GM19193 (cell line): Measurements from ENCODE around the gene CALN1.

Experiments
- POLR2A ChIP-seq: IDR thresholded peaks from 4 replicates; pipeline ENCODE4 v1.6.1; 2011; ENCODE audit not compliant: insufficient read depth, insufficient read length; ENCODE audit errors: extremely low read depth

CALN1 gene

DNA sequence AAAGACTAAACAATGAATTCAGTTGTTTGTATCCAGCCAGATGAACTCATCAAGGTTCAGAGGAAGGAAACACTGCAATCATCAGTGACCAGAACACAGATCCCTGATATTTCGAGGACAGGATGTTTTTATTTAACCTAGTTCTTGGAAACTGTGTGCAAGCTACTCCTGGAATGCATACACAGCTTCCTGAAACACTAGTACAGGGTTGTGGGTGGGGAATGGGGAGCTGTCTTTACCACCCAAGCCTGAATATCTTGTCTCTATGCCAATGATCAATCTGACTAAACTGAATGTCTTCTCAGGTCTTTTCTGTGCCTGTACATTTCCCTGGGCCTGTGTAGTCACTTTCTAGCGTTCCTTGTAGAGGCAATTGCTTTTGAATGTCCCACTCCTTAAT lies 374.6 kb downstream of the CALN1 start:
- TF ChIP-seq POLR2A = no peak

DNA sequence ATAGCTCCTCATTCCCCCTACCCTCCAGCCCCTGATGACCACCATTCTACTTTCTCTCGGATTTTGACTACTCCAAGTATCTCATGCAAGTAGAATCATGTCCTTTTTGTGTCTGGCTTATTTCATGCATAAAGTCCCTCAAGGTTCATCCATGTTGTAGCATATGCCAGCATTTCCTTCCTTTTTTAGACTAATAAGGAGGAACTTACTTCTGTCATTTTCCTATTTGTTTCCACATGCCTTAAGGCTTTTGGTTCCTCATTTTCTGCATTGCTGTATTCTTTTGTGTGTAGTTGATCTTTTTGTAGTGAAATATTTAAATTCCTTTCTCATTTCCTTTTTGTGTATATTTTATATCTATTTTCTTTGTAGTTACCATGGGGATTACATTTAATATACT lies 376.9 kb downstream of the CALN1 start:
- TF ChIP-seq POLR2A = no peak

DNA sequence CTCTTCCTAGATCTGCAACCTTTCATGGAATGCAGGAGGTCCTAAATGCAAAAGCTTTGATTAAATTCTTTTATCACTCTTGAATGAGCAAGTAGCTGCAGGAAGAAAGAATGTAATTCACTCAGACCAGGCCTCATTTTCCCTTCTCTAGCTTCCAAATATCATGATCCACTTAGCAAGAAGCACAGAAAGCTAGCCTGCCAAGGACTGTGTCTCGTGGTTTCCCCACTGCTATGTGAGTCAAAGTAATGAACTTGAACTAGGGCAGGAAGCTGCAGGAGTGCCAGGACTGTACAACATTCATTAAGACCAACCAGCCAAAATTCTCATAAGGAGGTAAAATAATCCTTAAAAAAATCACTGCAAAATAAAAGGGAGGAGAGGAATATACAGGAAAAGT lies 379.2 kb downstream of the CALN1 start:
- no peak for TF ChIP-seq POLR2A

DNA sequence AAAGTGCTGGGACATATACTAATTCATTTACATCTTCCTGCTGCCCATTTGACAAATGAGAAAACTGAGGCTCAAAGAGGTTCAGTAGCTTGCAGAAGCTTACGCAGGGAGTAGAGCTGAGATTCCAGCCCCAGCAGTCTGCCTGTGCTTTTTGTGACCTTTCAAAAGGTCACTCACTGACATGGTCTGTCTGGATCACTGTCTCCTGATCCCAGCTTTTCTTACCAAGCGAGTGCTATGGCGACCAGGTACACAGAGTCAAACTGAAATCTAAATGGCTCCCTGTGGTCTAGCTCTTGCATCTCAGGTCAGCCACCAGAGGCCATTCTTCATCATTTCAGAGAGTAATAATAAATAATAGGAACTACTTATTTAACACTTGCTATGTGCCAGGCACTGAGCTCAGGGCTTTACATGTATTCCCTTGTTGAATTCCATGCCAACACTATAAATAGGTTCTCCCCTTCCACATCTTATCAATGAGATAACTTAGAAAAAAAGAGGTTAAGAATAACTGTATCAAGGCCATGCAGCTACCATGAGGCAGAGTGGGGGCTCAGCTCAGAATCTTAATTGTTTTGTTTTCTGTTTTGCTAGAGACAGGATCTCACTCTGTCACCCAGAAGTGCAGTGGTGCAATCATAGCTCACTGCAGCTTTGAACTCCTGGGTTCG lies 381.0 kb downstream of the CALN1 start:
- no peak for TF ChIP-seq POLR2A

DNA sequence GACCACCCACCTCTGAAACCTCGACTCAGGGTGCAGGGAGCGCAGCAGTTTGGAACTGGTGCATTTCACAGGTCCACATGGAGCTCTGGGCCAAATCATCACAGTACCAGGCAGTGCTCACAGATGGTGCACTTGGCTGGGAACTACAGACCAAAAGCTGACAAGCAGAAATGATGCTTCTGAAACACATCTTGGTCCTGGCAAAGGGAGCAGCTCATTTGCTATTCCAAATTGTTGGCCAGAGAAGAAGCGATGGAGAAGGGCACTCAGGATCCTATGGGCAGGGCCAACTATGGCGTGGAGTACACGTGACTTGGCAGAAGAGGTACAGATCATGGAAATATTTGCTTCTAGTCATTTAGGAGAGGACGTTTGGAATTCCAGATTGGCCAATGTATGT lies 383.9 kb downstream of the CALN1 start:
- TF ChIP-seq POLR2A = no peak

DNA sequence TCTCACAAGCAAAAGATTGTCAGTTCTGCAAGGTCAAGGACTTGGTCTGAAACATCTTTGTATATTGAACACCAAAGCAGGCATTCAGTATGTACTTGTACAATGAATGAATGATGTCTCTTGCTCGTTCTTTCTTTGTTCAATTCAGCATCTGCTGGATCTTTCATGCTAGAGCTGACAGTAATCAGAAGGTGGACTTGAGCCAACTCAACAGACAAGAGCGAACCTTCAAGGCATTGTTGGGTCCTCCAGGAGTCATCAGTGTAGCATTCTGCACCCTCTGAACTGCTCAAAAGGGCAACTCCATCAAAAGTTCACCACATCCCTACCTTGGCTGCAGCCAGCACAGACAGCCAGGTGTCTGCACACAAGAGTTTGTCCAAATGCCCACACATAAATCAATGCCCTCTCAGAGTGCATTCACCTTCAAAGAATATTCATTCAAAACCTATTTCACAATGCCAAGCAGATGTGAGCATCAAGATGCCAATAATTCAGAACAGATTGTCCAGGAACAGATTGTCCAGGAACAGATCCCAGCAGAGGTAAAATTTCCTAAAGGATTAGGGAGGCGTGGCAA lies 386.7 kb downstream of the CALN1 start:
- TF ChIP-seq POLR2A = no peak

DNA sequence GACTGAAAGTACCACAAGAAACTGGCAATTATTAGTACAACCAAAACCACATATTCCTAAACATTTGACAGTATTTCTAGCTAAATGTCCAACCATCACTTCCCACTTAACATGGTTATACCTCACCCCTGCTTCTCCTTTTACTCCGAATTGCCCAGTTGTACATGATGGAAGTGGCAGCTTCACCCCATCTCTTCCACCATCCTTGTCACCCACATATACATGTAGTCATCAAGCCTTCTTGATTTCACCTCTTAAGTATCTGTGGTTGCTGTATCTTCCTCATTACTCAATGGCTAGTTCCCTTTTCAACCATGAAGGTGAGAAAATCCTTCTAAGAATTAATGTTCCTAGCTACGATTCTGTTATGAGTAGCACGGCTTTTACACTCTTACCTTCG lies 388.2 kb downstream of the CALN1 start:
- TF ChIP-seq POLR2A = no peak

DNA sequence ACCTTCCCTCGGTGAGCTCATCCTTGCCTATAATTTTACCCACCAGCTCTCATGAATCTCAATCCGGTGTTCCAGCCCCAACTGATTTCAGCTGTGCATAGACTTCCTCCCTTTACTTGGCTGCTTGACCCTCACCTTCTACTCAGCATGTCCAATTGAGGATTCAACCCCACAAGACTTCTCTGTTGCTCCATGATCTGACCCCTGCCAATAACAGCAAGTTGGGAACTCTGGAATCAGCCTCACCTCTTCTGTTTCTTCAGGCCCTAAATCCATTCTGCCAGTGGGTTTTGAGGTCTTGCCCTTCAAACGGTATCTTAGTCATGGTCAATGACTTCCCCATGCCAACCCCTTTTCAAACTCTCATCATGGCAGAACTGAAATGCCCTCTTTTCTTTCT lies 390.4 kb downstream of the CALN1 start:
- no peak for TF ChIP-seq POLR2A

DNA sequence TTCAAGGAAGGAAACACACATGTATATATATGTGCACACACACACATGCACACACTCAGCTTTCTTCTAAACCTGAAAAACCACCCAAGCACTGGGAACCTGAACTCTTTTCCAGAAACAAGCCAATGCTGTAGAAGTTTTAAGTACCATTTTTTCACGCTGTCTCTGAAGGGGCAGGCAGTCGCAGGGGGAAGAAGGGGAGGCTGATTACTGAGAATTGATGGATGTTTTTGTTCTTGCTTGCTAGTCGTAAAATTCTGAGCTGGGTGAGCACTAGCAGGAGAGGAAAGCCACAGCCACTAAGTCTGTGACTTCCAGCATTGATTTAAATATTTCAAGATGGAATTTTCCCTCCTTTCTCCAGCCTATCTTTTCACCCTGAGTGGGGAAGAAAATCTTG lies 391.8 kb downstream of the CALN1 start:
- no peak for TF ChIP-seq POLR2A

DNA sequence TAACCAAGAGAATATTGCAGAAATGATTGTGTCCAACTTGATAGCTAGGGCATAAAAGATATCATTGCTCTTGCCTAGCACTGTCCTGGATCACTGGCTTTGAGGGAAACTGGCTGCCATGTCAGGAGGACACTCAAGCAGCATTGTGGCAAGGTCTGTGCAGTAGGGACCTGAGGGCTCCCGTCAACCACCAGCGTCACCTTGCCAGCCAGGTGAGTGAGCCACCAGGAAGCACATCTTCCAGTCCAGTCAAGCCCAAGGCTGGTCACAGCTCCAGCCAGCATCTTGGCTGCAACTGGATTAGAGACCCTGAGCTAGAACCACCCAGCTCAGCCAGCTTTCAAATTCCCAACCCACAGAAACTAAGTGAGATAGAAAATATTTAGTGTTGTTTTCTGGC lies 392.7 kb downstream of the CALN1 start:
- no peak for TF ChIP-seq POLR2A

DNA sequence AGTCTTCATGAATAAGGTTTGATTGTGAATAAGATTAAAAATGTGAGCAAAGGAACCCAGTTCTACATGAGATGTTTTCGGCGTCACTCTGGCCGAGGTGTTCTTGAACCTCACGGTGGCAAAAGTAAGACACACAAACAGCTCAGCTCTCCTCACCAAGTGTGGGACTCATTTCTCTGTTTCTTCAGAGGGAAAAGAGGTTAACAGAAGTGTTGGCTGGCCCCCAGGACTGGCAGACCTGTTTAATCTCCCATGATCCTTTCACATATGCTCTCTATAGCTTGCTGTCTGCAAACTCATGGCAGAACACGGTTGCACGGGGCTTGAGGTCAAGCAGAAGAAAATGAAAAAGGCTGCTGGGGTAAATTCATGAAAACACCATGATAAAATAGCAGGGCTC lies 394.4 kb downstream of the CALN1 start:
- TF ChIP-seq POLR2A = no peak

DNA sequence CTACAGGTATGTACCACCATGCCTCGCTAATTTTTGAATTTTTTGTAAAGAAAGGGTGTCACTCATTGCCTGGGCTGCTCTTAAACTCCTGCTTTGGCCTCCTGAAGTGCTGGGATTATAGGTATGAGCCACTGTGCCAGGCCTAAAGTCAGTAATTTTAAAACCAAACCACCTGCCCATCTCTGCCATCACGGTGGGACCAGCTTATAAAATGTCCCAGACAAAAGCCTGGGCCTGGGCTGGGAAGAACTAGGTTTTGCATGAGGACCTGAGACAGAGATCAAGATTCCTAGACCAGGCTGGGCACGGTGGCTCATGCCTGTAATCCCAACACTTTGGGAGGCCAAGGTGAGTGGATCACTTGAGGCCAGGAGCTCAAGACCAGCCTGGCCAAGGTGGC lies 395.6 kb downstream of the CALN1 start:
- TF ChIP-seq POLR2A = no peak

DNA sequence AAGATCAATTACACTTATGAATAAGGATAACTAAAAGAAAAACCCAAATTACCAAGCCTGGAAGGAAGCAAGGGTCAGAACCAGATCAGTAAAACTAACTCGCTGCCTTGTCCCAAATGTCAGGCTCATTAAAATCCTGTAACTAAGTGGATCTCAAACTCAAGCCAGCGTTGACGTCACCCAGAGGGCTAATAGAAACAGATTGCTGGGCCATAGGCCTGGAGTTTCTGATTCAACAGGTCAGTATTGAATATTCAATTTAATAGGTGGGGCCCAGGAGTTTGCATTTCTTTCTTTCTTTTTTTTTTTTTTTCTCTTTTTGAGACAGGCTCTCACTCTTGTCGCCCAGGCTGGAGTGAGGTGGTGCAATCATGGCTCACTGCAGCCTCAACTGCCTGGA lies 397.0 kb downstream of the CALN1 start:
- no peak for TF ChIP-seq POLR2A

DNA sequence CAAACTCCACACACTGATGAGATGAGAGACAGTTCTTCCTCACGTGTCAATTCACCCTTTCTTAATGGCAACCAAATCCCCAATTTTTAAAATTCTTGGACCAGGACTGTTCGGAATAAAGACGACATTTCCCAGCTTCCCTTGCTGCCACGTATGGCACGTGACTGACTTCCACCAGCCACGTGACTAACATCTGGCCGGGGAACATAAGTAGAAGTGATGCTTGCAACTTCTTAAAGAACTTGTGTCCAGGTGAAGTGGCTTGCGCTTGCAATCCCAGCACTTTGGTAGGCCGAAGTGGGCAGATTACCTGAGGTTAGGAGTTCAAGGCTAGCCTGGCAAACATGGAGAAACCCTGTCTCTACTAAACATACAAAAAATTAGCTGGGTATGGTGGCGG lies 405.1 kb downstream of the CALN1 start:
- no peak for TF ChIP-seq POLR2A

DNA sequence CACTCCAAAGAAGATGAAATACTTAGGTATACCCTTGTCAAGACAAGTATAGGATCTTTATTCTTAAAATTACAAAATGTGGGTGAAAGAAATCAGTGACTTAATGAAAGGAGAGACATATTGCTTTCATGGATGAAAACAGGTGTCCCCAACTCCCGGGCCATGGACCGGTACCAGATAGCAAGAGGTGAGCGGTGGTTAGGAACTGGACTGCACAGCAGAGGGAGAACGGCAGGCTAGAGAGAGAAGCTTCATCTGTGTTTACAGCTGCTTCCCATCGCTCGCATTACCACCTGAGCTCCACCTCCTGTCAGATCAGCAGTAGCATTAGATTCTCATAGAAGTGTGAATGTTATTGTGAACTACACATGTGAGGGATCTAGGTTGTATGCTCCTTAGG lies 408.9 kb downstream of the CALN1 start:
- no peak for TF ChIP-seq POLR2A

DNA sequence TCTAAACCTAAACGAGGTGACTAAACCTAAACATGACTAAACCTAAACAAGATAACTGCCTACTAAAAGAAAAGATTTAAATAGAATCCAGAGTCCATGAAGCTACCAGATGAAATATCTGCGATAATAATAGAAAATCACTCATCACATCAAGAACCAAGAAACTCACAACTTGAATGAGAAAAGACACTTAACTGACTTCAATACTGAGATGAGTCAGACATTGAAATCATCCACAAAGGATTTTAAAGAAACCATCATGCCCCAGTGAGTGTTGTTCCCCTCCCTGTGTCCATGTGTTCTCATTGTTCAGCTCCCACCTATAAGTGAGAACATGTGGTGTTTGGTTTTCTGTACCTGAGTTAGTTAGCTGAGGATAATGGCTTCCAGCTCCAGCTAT lies 416.0 kb downstream of the CALN1 start:
- no peak for TF ChIP-seq POLR2A

DNA sequence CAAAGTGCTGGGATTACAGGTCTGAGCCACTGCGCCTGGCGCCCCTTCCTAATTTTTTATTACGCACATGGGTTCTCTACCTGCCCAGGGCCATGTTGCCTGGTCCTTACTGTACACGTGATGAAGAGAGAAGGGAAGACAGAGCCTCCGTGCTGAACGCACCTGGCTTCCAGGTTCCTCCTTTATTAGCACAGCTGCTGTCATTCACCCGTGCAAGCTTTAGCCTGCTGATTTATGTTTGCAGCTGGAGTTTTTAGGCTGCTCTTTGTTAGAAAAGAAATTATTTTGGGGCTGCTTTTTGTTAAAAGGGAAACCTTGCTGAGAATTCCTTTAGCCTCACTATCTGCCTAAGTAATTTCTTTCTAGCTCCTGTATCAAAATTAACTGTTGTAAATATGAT lies 417.0 kb downstream of the CALN1 start:
- no peak for TF ChIP-seq POLR2A
